Astrocyte (in vitro differentiated cells and primary cell): ENCODE measurements around the gene PBRM1. TPM values are rescaled to one million over a fixed set of nuclear protein-coding genes. Genes with fewer than 3 reads are reported as not detected.

Experiments
- DNase-seq: peaks from one replicate; pipeline ENCODE4 v3.0.0-alpha.2; 2010; ENCODE audit warnings: low read depth
- FAIRE-seq: peaks from 2 replicates; lab custom pipeline; 2011; peaks lifted over from hg19 to GRCh38; lab: Jason Lieb, UNC
- H2AFZ ChIP-seq: 2 replicates; pipeline ENCODE4 v1.6.0; 2012; ENCODE audit warnings: low read depth, low read length, inconsistent platforms
- H3K27ac ChIP-seq: 2 replicates; pipeline ENCODE4 v1.5.1; 2011; ENCODE audit warnings: low read depth, low read length, inconsistent platforms
- H3K27me3 ChIP-seq: 2 replicates; pipeline ENCODE4 v1.6.0; 2011; ENCODE audit warnings: low read length, inconsistent platforms; ENCODE audit not compliant: insufficient read depth
- H3K36me3 ChIP-seq: 2 replicates; pipeline ENCODE4 v1.5.1; 2011; ENCODE audit warnings: low read length, inconsistent platforms; ENCODE audit not compliant: insufficient read depth
- H3K4me1 ChIP-seq: 2 replicates; pipeline ENCODE4 v1.5.1; 2011; ENCODE audit warnings: low read length, inconsistent platforms; ENCODE audit not compliant: insufficient read depth
- H3K4me2 ChIP-seq: 2 replicates; pipeline ENCODE4 v1.6.0; 2012; ENCODE audit warnings: low read length, inconsistent platforms
- H3K4me3 ChIP-seq: 2 replicates; pipeline ENCODE4 v1.5.1; 2011; ENCODE audit warnings: low read depth, mild to moderate bottlenecking, low read length, inconsistent platforms; ENCODE audit not compliant: insufficient read depth
- H3K79me2 ChIP-seq: 2 replicates; pipeline ENCODE4 v1.6.0; 2012; ENCODE audit warnings: mild to moderate bottlenecking, low read length, inconsistent platforms; ENCODE audit not compliant: insufficient read depth
- H3K9ac ChIP-seq: 2 replicates; pipeline ENCODE4 v1.6.0; 2012; ENCODE audit warnings: mild to moderate bottlenecking, low read length, inconsistent platforms
- H3K9me3 ChIP-seq: 2 replicates; pipeline ENCODE4 v1.5.1; 2012; ENCODE audit warnings: low read depth, mild to moderate bottlenecking, low read length, inconsistent platforms; ENCODE audit not compliant: insufficient read depth
- H4K20me1 ChIP-seq: 2 replicates; pipeline ENCODE4 v1.6.0; 2012; ENCODE audit warnings: low read length, inconsistent platforms; ENCODE audit not compliant: insufficient read depth
- H3K27ac Mint-ChIP-seq: one replicate; pipeline ENCODE4 v1.8.0; 2021; ENCODE audit warnings: mild to moderate bottlenecking, mixed read lengths; ENCODE audit not compliant: unreplicated experiment
- H3K27me3 Mint-ChIP-seq: one replicate; pipeline ENCODE4 v1.8.0; 2021; ENCODE audit warnings: low read depth, mixed read lengths; ENCODE audit not compliant: unreplicated experiment
- H3K36me3 Mint-ChIP-seq: one replicate; pipeline ENCODE4 v1.8.0; 2021; ENCODE audit warnings: low read depth, mixed read lengths; ENCODE audit not compliant: unreplicated experiment
- H3K4me1 Mint-ChIP-seq: one replicate; pipeline ENCODE4 v1.8.0; 2021; ENCODE audit warnings: low read depth, mixed read lengths; ENCODE audit not compliant: unreplicated experiment
- H3K4me3 Mint-ChIP-seq: one replicate; pipeline ENCODE4 v1.8.0; 2021; ENCODE audit warnings: mild to moderate bottlenecking, moderate library complexity, mixed read lengths; ENCODE audit not compliant: unreplicated experiment
- H3K9me3 Mint-ChIP-seq: one replicate; pipeline ENCODE4 v1.8.0; 2021; ENCODE audit warnings: mild to moderate bottlenecking, mixed read lengths; ENCODE audit not compliant: unreplicated experiment
- EZH2 ChIP-seq: IDR thresholded peaks from 2 replicates; pipeline ENCODE4 v1.6.1; 2012; ENCODE audit warnings: mild to moderate bottlenecking, low read length, inconsistent platforms; ENCODE audit not compliant: insufficient read depth
- total RNA-seq: library from RNA; stranded (reverse); gene quantifications from 2 replicates; pipeline ENCODE4 v1.2.1, GENCODE V29; 2021
- TF ChIP-seq, protein P1 (sequence below): IDR thresholded peaks from 2 replicates; pipeline ENCODE4 v1.5.1; 2011; ENCODE audit warnings: low read depth, mild to moderate bottlenecking, inconsistent platforms, low read length, moderate library complexity; ENCODE audit not compliant: insufficient read depth

PBRM1 gene
- total RNA-seq, 1 donor from 2014 or later, result 54.5 TPM

DNA sequence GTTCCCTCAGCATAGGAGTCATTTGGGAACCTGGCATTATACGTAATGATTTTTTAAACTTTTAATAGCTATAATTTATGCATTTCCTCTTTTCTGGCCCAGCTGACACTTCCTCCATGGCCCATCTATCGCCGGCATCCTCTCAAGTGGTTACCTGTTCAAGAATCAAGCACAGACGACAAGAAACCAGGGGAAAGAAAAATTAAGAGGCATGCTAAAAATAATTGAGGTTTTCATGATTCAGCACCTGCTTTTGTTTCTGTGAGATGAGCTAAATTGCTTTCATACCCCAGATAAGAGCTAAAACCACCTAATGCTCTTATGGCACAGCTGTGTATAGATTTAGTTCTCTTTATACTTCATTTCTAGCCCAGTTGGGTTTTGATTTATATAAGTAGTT, 21.9 kb upstream of the PBRM1 start:
- Histone ChIP-seq H3K9ac (peak overlapping the region; percentile 34), H3K4me3 (peak overlapping the region; percentile 86), H3K4me2 (peak overlapping the region; percentile 100), H3K79me2 (peaks cover 57% of the 10 kb centered on the region), H3K36me3 (peaks cover 20% of the 10 kb centered on the region), H2AFZ (no peak overlapping the region), H3K27me3 (no peaks in the 10 kb centered on the region), H4K20me1 (peaks cover 4% of the 10 kb centered on the region), H3K4me1 (peaks cover 24% of the 10 kb centered on the region), H3K9me3 (no peaks in the 10 kb centered on the region), H3K27ac (no peak overlapping the region)
- no peaks in the 10 kb centered on the region for H3K27me3 Mint-ChIP-seq
- H3K4me1 Mint-ChIP-seq, result peaks cover 20% of the 10 kb centered on the region
- H3K27ac Mint-ChIP-seq, result peak overlapping the region; percentile 53
- DNase-seq (no peak), FAIRE-seq (no peak)
- H3K36me3 Mint-ChIP-seq, result peaks cover 6% of the 10 kb centered on the region
- H3K4me3 Mint-ChIP-seq, result peak overlapping the region; percentile 97
- TF ChIP-seq, protein P1, sequence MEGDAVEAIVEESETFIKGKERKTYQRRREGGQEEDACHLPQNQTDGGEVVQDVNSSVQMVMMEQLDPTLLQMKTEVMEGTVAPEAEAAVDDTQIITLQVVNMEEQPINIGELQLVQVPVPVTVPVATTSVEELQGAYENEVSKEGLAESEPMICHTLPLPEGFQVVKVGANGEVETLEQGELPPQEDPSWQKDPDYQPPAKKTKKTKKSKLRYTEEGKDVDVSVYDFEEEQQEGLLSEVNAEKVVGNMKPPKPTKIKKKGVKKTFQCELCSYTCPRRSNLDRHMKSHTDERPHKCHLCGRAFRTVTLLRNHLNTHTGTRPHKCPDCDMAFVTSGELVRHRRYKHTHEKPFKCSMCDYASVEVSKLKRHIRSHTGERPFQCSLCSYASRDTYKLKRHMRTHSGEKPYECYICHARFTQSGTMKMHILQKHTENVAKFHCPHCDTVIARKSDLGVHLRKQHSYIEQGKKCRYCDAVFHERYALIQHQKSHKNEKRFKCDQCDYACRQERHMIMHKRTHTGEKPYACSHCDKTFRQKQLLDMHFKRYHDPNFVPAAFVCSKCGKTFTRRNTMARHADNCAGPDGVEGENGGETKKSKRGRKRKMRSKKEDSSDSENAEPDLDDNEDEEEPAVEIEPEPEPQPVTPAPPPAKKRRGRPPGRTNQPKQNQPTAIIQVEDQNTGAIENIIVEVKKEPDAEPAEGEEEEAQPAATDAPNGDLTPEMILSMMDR, result no peak
- no peak for TF ChIP-seq EZH2
- H3K9me3 Mint-ChIP-seq, result no peaks in the 10 kb centered on the region

DNA sequence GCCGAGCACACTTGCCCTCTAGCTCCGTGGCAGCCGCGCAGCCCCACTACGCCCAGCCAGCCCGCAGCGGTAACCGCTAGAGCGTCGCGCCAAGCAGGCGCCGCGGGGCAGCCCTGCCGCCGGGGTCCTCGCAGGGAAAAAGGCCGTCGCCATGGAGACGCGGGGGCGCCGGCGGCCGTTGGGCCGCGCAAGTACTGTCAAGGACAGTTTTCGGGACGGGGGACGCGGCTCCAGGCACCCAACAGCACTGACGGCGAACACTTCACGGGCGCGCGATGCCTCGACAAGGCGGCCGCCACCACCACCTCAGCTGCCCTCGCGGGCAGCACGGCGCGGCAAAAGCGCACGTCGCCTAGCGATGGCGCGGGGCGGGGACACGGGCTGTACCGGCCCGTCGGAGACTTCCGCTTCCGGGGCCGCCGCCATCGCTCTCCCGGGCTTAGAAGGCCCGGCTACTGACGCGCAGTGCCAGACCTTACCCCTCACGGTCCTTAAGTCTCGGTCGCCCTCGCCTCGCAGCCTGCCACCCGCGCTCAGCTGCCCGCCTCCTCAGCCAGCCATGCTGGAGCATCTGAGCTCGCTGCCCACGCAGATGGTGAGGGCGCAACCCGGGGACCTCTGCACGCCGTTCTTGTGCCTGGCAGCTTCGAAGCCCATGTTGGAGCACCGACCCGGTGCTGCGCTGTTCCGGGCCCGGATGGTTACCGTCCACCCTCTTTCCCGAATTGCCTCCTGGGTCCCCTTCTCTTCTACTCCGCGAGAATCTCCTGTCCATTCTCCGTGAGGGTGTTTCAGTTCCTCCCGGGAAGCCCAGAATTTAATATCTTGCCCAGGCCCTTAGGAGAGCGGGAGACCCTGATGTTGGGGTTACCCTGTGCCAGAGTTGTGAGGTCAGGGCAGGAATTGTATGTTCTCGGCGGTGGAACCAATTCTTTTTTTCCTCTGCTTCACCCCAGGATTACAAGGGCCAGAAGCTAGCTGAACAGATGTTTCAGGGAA, 20.3 kb upstream of the PBRM1 start, which contains the start of the genes GLT8D1 and SPCS1:
TSS of gene GLT8D1 (minus strand) at position 104 of the 999 bp plus-strand sequence. CDS start 5,331 bp downstream, outside the sequence.
TSS of gene SPCS1 (plus strand) at position 419 of the 999 bp plus-strand sequence. CDS start at position 560, 141 bp downstream.
- H3K4me1 ChIP-seq, result peaks cover 24% of the 10 kb centered on the region
- Mint-ChIP-seq H3K27me3 (no peaks in the 10 kb centered on the region), H3K4me3 (peak within 1 kb of the TSS; percentile 97), H3K36me3 (peaks cover 6% of the 10 kb centered on the region), H3K27ac (peak within 1 kb of the TSS; percentile 92), H3K9me3 (no peaks in the 10 kb centered on the region), H3K4me1 (peaks cover 20% of the 10 kb centered on the region)
- H3K9me3 ChIP-seq, result no peaks in the 10 kb centered on the region
- no peaks in the 10 kb centered on the region for H3K27me3 ChIP-seq
- FAIRE-seq (no peak), DNase-seq (peak; percentile 71)
- peak within 1 kb of the TSS; percentile 99 for H3K9ac ChIP-seq
- H4K20me1 ChIP-seq, result peaks cover 16% of the 10 kb centered on the region
- H3K27ac ChIP-seq, result peak within 1 kb of the TSS; percentile 90
- peak within 1 kb of the TSS; percentile 100 for H3K4me2 ChIP-seq
- peaks cover 73% of the 10 kb centered on the region for H3K79me2 ChIP-seq
- peaks cover 20% of the 10 kb centered on the region for H3K36me3 ChIP-seq
- H3K4me3 ChIP-seq, result peak within 1 kb of the TSS; percentile 86
- peak within 1 kb of the TSS; percentile 99 for H2AFZ ChIP-seq
- TF ChIP-seq EZH2, result no peak
- TF ChIP-seq, protein P1, result no peak
